ENCODE data around the gene GPATCH1. TPM values are rescaled to one million over a fixed set of nuclear protein-coding genes. Genes with fewer than 3 reads are reported as not detected.
A peak's percentile ranks its signal among the peaks of the same experiment; 100 is the strongest.

Gene GPATCH1
- total RNA-seq, 2 donors from 2014 or later, result 8.8 to 9.0 TPM

DNA sequence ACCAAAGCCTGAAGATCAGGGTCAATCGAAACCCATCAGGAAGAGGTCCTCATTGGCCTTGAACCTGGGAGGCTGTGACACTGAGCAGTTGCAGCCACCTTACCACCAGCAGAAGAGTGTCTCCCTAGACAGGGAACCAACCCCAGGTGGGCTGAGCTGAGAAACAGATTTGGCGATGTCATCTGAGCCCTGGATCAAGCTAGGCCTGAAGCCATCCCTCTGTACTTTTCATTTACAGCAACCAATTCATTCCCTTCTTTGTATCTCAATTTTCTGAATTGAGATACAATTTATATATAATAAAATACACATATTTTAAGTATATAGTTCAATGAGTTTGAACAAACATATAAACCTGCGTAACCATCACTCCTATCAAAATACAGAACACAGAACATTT is 30.9 kb upstream of the GPATCH1 start:
- Mint-ChIP-seq H3K4me3 (no peak overlapping the region), H3K27me3 (no peaks in the 10 kb centered on the region), H3K4me1 (no peaks in the 10 kb centered on the region), H3K27ac (no peak overlapping the region), H3K36me3 (ENCODE audit: low read depth) (no peaks in the 10 kb centered on the region)
- ATAC-seq (no peak), DNase-seq (no peak)
- H3K9me3 ChIP-seq (ENCODE audit: control insufficient read depth, low read length, poor library complexity, severe bottlenecking), result no peaks in the 10 kb centered on the region

DNA sequence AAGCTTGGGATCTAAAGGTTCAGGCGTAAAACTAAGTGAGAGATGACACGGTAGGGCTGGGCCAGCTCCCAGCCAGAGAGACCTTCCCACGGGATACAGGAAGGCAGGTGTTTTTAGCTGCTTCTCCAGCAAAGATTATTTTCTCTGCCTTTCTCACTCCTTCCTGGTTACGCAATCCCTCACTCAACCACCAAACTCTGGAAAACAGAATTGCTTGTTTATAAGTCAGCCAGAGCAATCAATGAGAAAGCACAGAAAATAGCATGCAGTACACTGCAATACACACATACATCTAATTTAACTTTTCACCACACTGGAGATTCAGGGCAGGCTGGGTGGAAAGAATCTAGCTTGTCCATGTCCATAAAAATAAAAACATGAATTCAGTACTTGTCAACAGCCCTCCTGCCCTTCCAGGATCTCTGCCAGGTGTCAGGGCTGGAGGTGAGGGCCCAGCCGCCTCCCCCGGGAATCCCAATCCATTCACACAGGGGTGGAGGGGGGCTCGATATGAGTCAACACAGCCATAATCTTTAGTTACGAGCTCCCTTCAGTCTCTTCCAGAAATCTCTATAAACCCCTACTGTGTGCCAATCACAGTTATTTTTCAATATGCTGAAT is 28.5 kb upstream of the GPATCH1 start:
- H3K9me3 ChIP-seq (ENCODE audit: control insufficient read depth, low read length, poor library complexity, severe bottlenecking), result no peaks in the 10 kb centered on the region
- no peak for DNase-seq
- Mint-ChIP-seq H3K27ac (no peak overlapping the region), H3K36me3 (ENCODE audit: low read depth) (no peaks in the 10 kb centered on the region), H3K4me3 (no peak overlapping the region), H3K4me1 (no peaks in the 10 kb centered on the region), H3K27me3 (no peaks in the 10 kb centered on the region)
- ATAC-seq, result no peak

- H3K9me3 ChIP-seq (ENCODE audit: control insufficient read depth, low read length, poor library complexity, severe bottlenecking), result no peaks in the 10 kb centered on the region
- DNase-seq, result no peak
- no peak overlapping the region for H3K4me3 Mint-ChIP-seq
- H3K27me3 Mint-ChIP-seq, result peaks cover 12% of the 10 kb centered on the region
- peaks cover 3% of the 10 kb centered on the region for H3K36me3 Mint-ChIP-seq (ENCODE audit: low read depth)
- peak overlapping the region; percentile 77 for H3K27ac Mint-ChIP-seq
- H3K4me1 Mint-ChIP-seq, result peaks cover 3% of the 10 kb centered on the region
- ATAC-seq, result no peak
Measured at GRCh38 chr19:33054623-33055022, 26.4 kb upstream of the GPATCH1 start.

GRCh38 chr19:33055718-33056117 is 25.3 kb upstream of the GPATCH1 start:
- DNase-seq (no peak), ATAC-seq (no peak)
- Mint-ChIP-seq H3K27me3 (peaks cover 23% of the 10 kb centered on the region), H3K4me3 (no peak overlapping the region), H3K27ac (no peak overlapping the region), H3K36me3 (ENCODE audit: low read depth) (peaks cover 5% of the 10 kb centered on the region), H3K4me1 (peaks cover 3% of the 10 kb centered on the region)
- no peaks in the 10 kb centered on the region for H3K9me3 ChIP-seq (ENCODE audit: control insufficient read depth, low read length, poor library complexity, severe bottlenecking)

DNA sequence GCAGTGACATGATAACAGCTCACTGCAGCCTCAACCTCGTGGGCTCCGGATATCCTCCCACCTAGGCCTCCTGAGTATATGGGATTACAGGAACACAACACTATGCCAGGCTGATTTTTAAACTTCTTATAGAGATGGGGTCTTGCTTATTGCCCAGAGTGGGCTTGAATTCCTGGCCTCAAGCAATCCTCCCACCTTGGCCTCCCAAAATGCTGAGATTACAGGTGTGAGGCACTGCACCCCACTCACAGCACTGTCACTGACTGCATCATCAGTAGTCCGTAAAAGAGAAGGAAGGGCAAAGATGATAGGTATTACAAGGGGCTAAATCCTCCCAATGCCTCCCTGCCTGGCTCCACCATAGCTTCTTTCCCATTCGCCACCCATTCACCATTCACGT is 20.4 kb upstream of the GPATCH1 start:
- Mint-ChIP-seq H3K27ac (no peak overlapping the region), H3K4me3 (no peak overlapping the region), H3K27me3 (peaks cover 31% of the 10 kb centered on the region), H3K4me1 (peaks cover 8% of the 10 kb centered on the region), H3K36me3 (ENCODE audit: low read depth) (peaks cover 5% of the 10 kb centered on the region)
- H3K9me3 ChIP-seq (ENCODE audit: control insufficient read depth, low read length, poor library complexity, severe bottlenecking), result no peaks in the 10 kb centered on the region
- ATAC-seq (no peak), DNase-seq (no peak)

- no peak overlapping the region for H3K27ac Mint-ChIP-seq
Measured at GRCh38 chr19:33062902-33063301, 18.1 kb upstream of the GPATCH1 start.

DNA sequence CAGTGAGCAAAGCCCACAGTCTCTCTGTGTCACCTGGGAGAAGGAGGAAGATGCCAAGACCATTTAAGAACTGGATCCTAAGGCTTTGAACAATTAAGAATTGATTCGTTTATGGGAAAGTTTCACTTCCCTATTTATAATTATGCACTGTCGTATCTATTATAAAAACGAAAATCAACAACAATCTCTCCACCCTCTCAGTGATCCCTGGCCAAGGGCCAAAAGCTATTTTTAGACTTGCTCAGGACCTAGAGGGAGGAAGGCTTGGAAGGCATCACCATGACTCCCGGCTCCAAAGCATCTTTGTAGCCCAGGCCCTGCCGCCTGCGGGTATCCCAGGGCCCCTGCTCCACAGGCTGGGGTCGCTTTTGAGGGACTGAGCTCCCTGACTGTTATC is 17.6 kb upstream of the GPATCH1 start:
- Mint-ChIP-seq H3K36me3 (ENCODE audit: low read depth) (peaks cover 5% of the 10 kb centered on the region), H3K4me3 (no peak overlapping the region), H3K27ac (no peak overlapping the region), H3K27me3 (peaks cover 25% of the 10 kb centered on the region), H3K4me1 (peaks cover 8% of the 10 kb centered on the region)
- ATAC-seq (no peak), DNase-seq (no peak)
- no peaks in the 10 kb centered on the region for H3K9me3 ChIP-seq (ENCODE audit: control insufficient read depth, low read length, poor library complexity, severe bottlenecking)

More at GRCh38 chr19:33062902-33063301, 18.1 kb upstream of the GPATCH1 start:
- H3K9me3 ChIP-seq (ENCODE audit: control insufficient read depth, low read length, poor library complexity, severe bottlenecking), result no peaks in the 10 kb centered on the region
- Mint-ChIP-seq H3K27me3 (peaks cover 30% of the 10 kb centered on the region), H3K4me3 (no peak overlapping the region), H3K36me3 (ENCODE audit: low read depth) (peaks cover 5% of the 10 kb centered on the region), H3K4me1 (peaks cover 8% of the 10 kb centered on the region)
- DNase-seq (no peak), ATAC-seq (no peak)

DNA sequence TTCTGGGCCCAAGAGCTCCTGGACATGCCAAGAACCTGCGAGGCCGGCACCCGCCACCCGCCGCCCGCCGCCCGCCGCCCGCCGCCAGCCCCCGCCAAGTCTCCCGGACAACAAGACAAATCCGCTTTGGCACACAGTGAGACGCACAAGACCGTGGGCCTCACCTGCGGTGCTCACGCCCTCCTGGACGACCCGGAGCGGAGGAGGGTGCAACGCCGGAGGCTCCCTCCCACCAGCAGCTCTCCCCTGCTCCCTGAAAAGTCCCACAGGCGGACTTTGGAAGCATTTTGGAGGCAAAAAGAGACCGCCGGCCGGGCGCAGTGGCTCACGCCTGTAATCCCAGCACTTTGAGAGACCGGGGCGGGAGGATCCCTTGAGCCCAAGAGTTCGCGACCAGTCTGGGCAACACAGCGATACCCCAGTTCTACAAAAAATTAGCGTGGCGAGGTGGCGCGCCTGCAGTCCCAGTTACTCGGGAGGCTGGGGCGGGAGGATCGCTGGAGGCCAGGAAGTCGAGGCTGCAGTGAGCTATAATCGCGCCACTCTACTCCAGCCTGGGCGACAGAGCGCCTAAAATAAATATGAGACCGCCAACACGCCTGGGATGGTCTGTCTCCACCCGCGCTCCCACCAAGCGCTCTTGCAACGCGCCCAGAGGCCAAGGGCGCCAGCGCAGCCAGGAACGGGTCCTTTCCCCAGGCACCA is 17.1 kb upstream of the GPATCH1 start:
- no peak for DNase-seq
- Mint-ChIP-seq H3K4me3 (peak overlapping the region; percentile 77), H3K36me3 (ENCODE audit: low read depth) (peaks cover 5% of the 10 kb centered on the region), H3K27me3 (peaks cover 24% of the 10 kb centered on the region), H3K4me1 (peaks cover 8% of the 10 kb centered on the region), H3K27ac (no peak overlapping the region)
- no peaks in the 10 kb centered on the region for H3K9me3 ChIP-seq (ENCODE audit: control insufficient read depth, low read length, poor library complexity, severe bottlenecking)
- no peak for ATAC-seq

DNA sequence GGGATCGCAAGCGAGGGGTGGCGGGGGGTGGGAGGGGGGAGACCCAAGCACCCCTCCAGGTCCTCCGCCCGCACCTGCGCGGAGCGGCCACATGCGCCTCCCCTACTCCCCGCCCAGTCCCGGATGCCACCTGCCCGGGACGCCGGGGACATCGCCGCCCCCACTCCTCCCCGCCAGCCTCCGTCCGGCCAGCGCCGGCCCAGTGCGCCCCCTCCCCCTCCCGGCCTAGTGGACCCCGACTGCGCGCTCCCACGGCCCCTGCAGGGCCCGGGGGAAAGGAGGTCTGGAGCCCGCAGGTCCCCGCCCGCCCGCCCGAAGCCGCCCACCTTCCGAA is 16.6 kb upstream of the GPATCH1 start:
- no peak overlapping the region for H3K27ac Mint-ChIP-seq
- H3K4me1 Mint-ChIP-seq, result peaks cover 7% of the 10 kb centered on the region
- peak overlapping the region; percentile 77 for H3K4me3 Mint-ChIP-seq
- ATAC-seq (peak; percentile 75), DNase-seq (peak in 1 of 3 donors; percentile 12)
- H3K27me3 Mint-ChIP-seq, result peaks cover 21% of the 10 kb centered on the region
- peaks cover 4% of the 10 kb centered on the region for H3K36me3 Mint-ChIP-seq (ENCODE audit: low read depth)
- no peaks in the 10 kb centered on the region for H3K9me3 ChIP-seq (ENCODE audit: control insufficient read depth, low read length, poor library complexity, severe bottlenecking)

DNA sequence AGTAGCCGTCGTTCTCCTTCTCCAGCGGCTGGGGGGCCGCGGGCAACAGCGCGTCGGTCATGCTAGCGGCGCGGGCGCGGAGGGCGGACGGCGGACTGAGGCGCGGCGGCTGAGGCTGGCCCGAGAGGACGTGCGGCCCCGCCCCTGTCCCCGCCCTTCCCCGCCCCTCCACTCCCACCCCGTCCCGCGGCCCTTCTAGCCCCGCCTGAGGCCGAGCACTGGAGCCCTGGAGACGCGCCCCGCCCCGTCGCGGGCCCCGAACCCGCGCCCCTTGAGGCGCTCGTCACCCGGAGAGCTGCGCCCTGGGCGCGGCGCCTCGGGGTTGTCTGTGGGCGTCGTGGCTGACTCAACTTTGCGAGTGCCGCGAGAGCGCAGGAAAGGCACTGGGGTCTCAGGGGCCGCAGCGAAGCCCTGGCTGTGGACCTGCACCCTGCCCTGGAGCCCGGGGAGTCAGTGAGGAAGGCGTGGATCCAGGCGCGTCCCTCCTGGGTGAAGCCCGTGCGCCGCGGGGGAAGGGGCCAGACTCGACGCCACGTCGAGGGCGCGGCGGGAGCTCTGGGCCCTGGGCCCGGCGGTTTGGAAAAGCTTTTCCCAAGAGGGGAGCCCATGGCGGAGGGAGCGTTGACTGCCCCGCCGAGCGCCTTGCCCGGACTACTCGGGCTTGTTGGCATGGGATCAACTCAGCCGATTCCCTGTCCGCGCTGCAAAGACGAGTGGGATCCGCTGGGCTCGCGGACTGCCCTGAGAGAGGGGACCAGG is 16.0 kb upstream of the GPATCH1 start, which contains the start of gene RHPN2:
Gene RHPN2, minus strand, starts transcription at position 97 of the 759 bp plus-strand sequence. Its CDS starts 36 bp downstream, at position 61.
- ATAC-seq, result peak; percentile 74
- Mint-ChIP-seq H3K27ac (no peak within 1 kb of the TSS), H3K27me3 (peaks cover 15% of the 10 kb centered on the region), H3K4me1 (peaks cover 5% of the 10 kb centered on the region), H3K4me3 (peak within 1 kb of the TSS; percentile 77), H3K36me3 (ENCODE audit: low read depth) (no peaks in the 10 kb centered on the region)
- DNase-seq, result peak in 2 of 3 donors; percentile 19 to 28
- no peaks in the 10 kb centered on the region for H3K9me3 ChIP-seq (ENCODE audit: control insufficient read depth, low read length, poor library complexity, severe bottlenecking)

GRCh38 chr19:33066543-33066942 is 14.4 kb upstream of the GPATCH1 start:
- H3K36me3 Mint-ChIP-seq (ENCODE audit: low read depth), result no peaks in the 10 kb centered on the region
- ATAC-seq (no peak), DNase-seq (no peak)
- H3K4me3 Mint-ChIP-seq, result peak overlapping the region; percentile 72
- no peaks in the 10 kb centered on the region for H3K9me3 ChIP-seq (ENCODE audit: control insufficient read depth, low read length, poor library complexity, severe bottlenecking)
- H3K27ac Mint-ChIP-seq, result no peak overlapping the region
- H3K27me3 Mint-ChIP-seq, result peaks cover 4% of the 10 kb centered on the region
- H3K4me1 Mint-ChIP-seq, result peaks cover 5% of the 10 kb centered on the region

DNA sequence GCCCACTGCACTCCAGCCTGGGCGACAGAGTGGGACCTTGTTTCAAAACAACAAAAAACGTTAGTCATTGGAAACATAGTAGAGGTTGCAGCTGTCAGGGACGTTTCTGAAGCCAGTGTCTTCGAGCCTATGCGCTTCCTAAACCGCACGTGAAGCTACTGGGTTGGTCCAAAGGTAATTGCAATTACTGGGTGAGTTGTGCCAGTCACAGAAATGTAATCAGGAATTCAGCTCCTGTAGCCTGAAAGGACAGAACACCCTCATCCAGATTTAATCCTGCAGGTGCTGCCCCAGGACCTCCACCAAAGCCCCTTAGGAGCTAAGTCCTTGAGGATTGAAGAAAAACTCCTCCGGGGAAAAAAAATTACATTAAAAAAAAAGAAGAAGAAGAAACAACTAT is 13.9 kb upstream of the GPATCH1 start:
- H3K27ac Mint-ChIP-seq, result no peak overlapping the region
- DNase-seq, result no peak
- H3K9me3 ChIP-seq (ENCODE audit: control insufficient read depth, low read length, poor library complexity, severe bottlenecking), result no peaks in the 10 kb centered on the region
- ATAC-seq, result no peak
- no peaks in the 10 kb centered on the region for H3K36me3 Mint-ChIP-seq (ENCODE audit: low read depth)
- peaks cover 4% of the 10 kb centered on the region for H3K27me3 Mint-ChIP-seq
- peaks cover 5% of the 10 kb centered on the region for H3K4me1 Mint-ChIP-seq
- H3K4me3 Mint-ChIP-seq, result no peak overlapping the region

DNA sequence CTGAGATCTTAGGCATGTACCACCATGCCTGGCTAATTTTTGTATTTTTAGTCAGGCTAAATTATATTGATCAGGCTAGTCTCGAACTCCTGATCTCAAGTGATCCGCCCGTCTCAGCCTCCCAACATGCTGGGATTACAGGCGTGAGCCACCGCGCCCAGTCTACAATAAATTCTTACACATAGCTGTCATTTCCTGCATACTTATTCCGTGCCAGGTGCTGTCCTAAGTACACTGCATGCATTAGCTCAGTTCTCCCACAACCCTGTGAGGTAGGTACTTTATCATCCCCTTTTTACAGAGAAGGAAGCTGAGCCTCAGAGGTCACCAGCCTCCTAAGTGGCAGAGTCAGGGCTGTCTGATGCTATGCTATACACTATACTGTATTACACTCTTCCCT is 9.1 kb upstream of the GPATCH1 start:
- H3K4me3 Mint-ChIP-seq, result no peak overlapping the region
- no peak for ATAC-seq
- no peaks in the 10 kb centered on the region for H3K27me3 Mint-ChIP-seq
- no peaks in the 10 kb centered on the region for H3K9me3 ChIP-seq (ENCODE audit: control insufficient read depth, low read length, poor library complexity, severe bottlenecking)
- H3K36me3 Mint-ChIP-seq (ENCODE audit: low read depth), result no peaks in the 10 kb centered on the region
- H3K4me1 Mint-ChIP-seq, result no peaks in the 10 kb centered on the region
- H3K27ac Mint-ChIP-seq, result no peak overlapping the region
- DNase-seq, result no peak

All from T-helper 17 cell (primary cell).